GM12878 (cell line): ENCODE data around the gene PTGFRN. TPM values are rescaled to one million over a fixed set of nuclear protein-coding genes. Genes with fewer than 3 reads are reported as not detected.
A peak's percentile ranks its signal among the peaks of the same experiment; 100 is the strongest.

Experiments used
- ATAC-seq: fragments of 200-7000 bp; cut with Tn5 transposase; 3 replicates; pipeline ENCODE4 v1.9.1; 2020; ENCODE audit warnings: mild to moderate bottlenecking, moderate library complexity
- BruUV-seq: library from RNA; stranded (reverse); fragments of 400-500 nt; replicated peaks from 2 replicates; lab custom pipeline; 2021; lab: Mats Ljungman, UMichigan
- CTCF ChIA-PET: fragments of 300-600 bp; sonication (Branson Sonifier 250); formaldehyde crosslinking; extraction: SDS; loops from one replicate; lab custom pipeline; 2021; ENCODE audit warnings: inconsistent platforms; lab: Yijun Ruan, JAX
- POLR2A ChIA-PET: fragments of 350-600 bp; formaldehyde crosslinking; extraction: SDS; loops from one replicate; lab custom pipeline; 2021; ENCODE audit warnings: inconsistent platforms; lab: Charles Lee
- RAD21 ChIA-PET: fragments of 300-600 bp; sonication (Branson Sonifier 250); formaldehyde crosslinking; loops from one replicate; lab custom pipeline; 2023; ENCODE audit warnings: antibody characterized with exemption; ENCODE audit not compliant: unreplicated experiment; lab: Charles Lee
- SMC1A ChIA-PET: fragments of 300-600 bp; sonication (Branson Sonifier 250); formaldehyde crosslinking; loops from one replicate; lab custom pipeline; 2023; ENCODE audit not compliant: unreplicated experiment, uncharacterized antibody; lab: Charles Lee
- DNase-seq: peaks from one replicate; pipeline ENCODE4 v3.0.0-alpha.2; 2011; ENCODE audit warnings: low read depth, low spot score
- FAIRE-seq: peaks from 3 replicates; lab custom pipeline; 2011; peaks lifted over from hg19 to GRCh38; lab: Jason Lieb, UNC
- H2AFZ ChIP-seq: 2 replicates; pipeline ENCODE4 v1.6.0; 2011; ENCODE audit warnings: low read depth, low read length, control low read depth; ENCODE audit not compliant: control insufficient read depth
- H3K27ac ChIP-seq: 2 replicates; pipeline ENCODE4 v1.5.1; 2011; ENCODE audit warnings: control low read depth; ENCODE audit not compliant: control insufficient read depth, insufficient read depth
- H3K27me3 ChIP-seq, 2 experiments: replicated peaks in 1 of 2; 2 replicates each; pipeline versions ENCODE4 v1.6.0 to v1.6.1; 2011; ENCODE audit warnings: low read length in 1 of 2; ENCODE audit not compliant: control insufficient read depth in 2 of 2, insufficient read depth in 2 of 2
- H3K36me3 ChIP-seq, 2 experiments: 2 replicates each; pipeline ENCODE4 v1.5.1; 2011; ENCODE audit warnings: low read length in 1 of 2; ENCODE audit not compliant: control insufficient read depth in 2 of 2, insufficient read depth in 2 of 2
- H3K4me1 ChIP-seq: 2 replicates; pipeline ENCODE4 v1.6.1; 2011; ENCODE audit warnings: mild to moderate bottlenecking, low read length, moderate library complexity, mixed read lengths; ENCODE audit not compliant: control insufficient read depth, insufficient read depth
- H3K4me2 ChIP-seq: 2 replicates; pipeline ENCODE4 v1.6.0; 2011; ENCODE audit warnings: control low read depth; ENCODE audit not compliant: control insufficient read depth, insufficient read depth
- H3K4me3 ChIP-seq: fragments of 200-600 bp; sonication (generic); 2 replicates; pipeline ENCODE4 v1.5.1; 2016
- H3K79me2 ChIP-seq: 2 replicates; pipeline ENCODE4 v1.6.0; 2011; ENCODE audit warnings: low read length; ENCODE audit not compliant: control insufficient read depth, insufficient read depth
- H3K9ac ChIP-seq: 2 replicates; pipeline ENCODE4 v1.8.0; 2011; ENCODE audit warnings: low read length, control low read depth, mixed read lengths; ENCODE audit not compliant: control insufficient read depth, insufficient read depth
- H3K9me3 ChIP-seq: replicated peaks from 3 replicates; pipeline ENCODE4 v1.5.1; 2011; ENCODE audit warnings: mild to moderate bottlenecking, low read length; ENCODE audit not compliant: control insufficient read depth, insufficient read depth
- H4K20me1 ChIP-seq: 2 replicates; pipeline ENCODE4 v1.6.0; 2011; ENCODE audit not compliant: control insufficient read depth, insufficient read depth
- BHLHE40 ChIP-seq, 2 experiments: fragments of 450-650 bp in 1 of 2; IDR thresholded peaks; 2 replicates each; pipeline ENCODE4 v1.6.1; 2011 to 2017; ENCODE audit warnings: low read depth in 2 of 2, borderline replicate concordance in 1 of 2, improper control_type of control experiment in 1 of 2, low read length in 1 of 2, mild to moderate bottlenecking in 1 of 2
- DPF2 ChIP-seq: fragments of 450-650 bp; IDR thresholded peaks from 2 replicates; pipeline ENCODE4 v1.6.1; 2017; ENCODE audit warnings: mild to moderate bottlenecking
- MLLT1 ChIP-seq: fragments of 450-650 bp; IDR thresholded peaks from 2 replicates; pipeline ENCODE4 v1.6.1; 2016; ENCODE audit warnings: mild to moderate bottlenecking
- NBN ChIP-seq: fragments of 450-650 bp; IDR thresholded peaks from 2 replicates; pipeline ENCODE4 v1.6.1; 2016
- NKRF ChIP-seq: fragments of 450-650 bp; conservative IDR thresholded peaks from 2 replicates; pipeline ENCODE4 v1.6.1; 2017; ENCODE audit warnings: mild to moderate bottlenecking, moderate library complexity
- NR2C2 ChIP-seq: IDR thresholded peaks from 2 replicates; pipeline ENCODE4 v1.6.1; 2011; ENCODE audit warnings: borderline replicate concordance, low read depth; ENCODE audit not compliant: control insufficient read depth, insufficient read length
- SIX5 ChIP-seq: IDR thresholded peaks from 2 replicates; pipeline ENCODE4 v1.6.1; 2011; ENCODE audit warnings: mild to moderate bottlenecking, low read depth, low read length, moderate library complexity; ENCODE audit not compliant: severe bottlenecking
- TARDBP ChIP-seq: IDR thresholded peaks from 2 replicates; pipeline ENCODE4 v1.6.1; 2016; ENCODE audit warnings: borderline replicate concordance
- WRNIP1 ChIP-seq: IDR thresholded peaks from 2 replicates; pipeline ENCODE4 v1.6.1; 2011; ENCODE audit warnings: low read depth, low read length, improper control_type of control experiment, borderline replicate concordance
- WGBS: methylation state at CpG from one replicate; pipeline ENCODE4 v1.1.6; 2016; ENCODE audit warnings: low lambda C conversion rate; ENCODE audit not compliant: insufficient replicate concordance, insufficient coverage; ENCODE audit errors: missing lambda C conversion rate; 5-methylcytosine and 5-hydroxymethylcytosine counted together
- in situ Hi-C: fragments of 300-500 bp; cut with MboI; formaldehyde crosslinking; loops from 9 replicates; pipeline ENCODE4 v1.14.3; 2018; ENCODE audit warnings: mixed read lengths
- intact Hi-C: fragments of 100-400 bp; cut with micrococcal nuclease; formaldehyde crosslinking; loops from one replicate; pipeline ENCODE4 v1.14.2; 2022; ENCODE audit not compliant: unreplicated experiment
- polyA plus RNA-seq, 11 experiments: library from polyadenylated mRNA; depleted of rRNA in 4 of 11; unstranded in 6 of 11; stranded (reverse) in 5 of 11; fragments of >200 nt; fragmentation: Nextera tagmentation in 4 of 11; fragmentation: Illumina TruSeq in 1 of 11; extraction: Ambion mirVana in 4 of 11; extraction: Trizol in 1 of 11; gene quantifications; 1 replicate in 1 of 11; 2 replicates in 10 of 11; pipeline versions ENCODE4 v1.2.1 to v1.2.3, GENCODE V29; 2011 to 2016; ENCODE audit warnings: inconsistent platforms in 2 of 11, missing spikeins in 2 of 11, low read depth in 1 of 11
- total RNA-seq, 4 experiments: library from RNA; depleted of rRNA in 3 of 4; stranded (reverse); fragments of >200 nt in 3 of 4; fragmentation: Illumina TruSeq in 1 of 4; extraction: Trizol in 1 of 4; gene quantifications; 2 replicates each; pipeline versions ENCODE4 v1.2.1 to v1.2.3, GENCODE V29; 2013 to 2021

Gene PTGFRN
- total and polyA plus RNA-seq, 10 of the 15 experiments (the other 5 are each of a cell fraction or from before 2014, with no cell fraction given): 2.7 to 8.3 (median 5.1) TPM

GRCh38 chr1:116908820-116909511 is 750 bp upstream of the PTGFRN start:
- no peak for TF ChIP-seq WRNIP1
- ChIA-PET RAD21 (interaction anchor here (0.8 kb wide), 1 partner anchor 340 kb away, joined by 3 read pairs; no protein-coding TSS in a partner anchor), POLR2A (interaction anchor here (0.6 to 1.0 kb wide), 3 partner anchors 9 to 44 kb away, joined by 4 to 5 read pairs (median 4); no protein-coding TSS in a partner anchor), SMC1A (interaction anchor here (1.0 kb wide), 1 partner anchor 26 kb away, joined by 3 read pairs; no protein-coding TSS in a partner anchor), CTCF (no interaction called here)
- H3K36me3 ChIP-seq: no peaks in the 10 kb centered on the region
- H3K27ac ChIP-seq: no peak overlapping the region
- no peak overlapping the region for H2AFZ ChIP-seq
- no peak overlapping the region for H3K9ac ChIP-seq
- no TSS peak for BruUV-seq
- H3K4me2 ChIP-seq: no peak overlapping the region
- H3K9me3 ChIP-seq: no peaks in the 10 kb centered on the region
- in situ Hi-C loops (no loop called here), intact Hi-C loops (no loop called here)
- no peaks in the 10 kb centered on the region for H4K20me1 ChIP-seq
- H3K4me1 ChIP-seq: no peaks in the 10 kb centered on the region
- WGBS: 61% methylated on average over 13 of the region's 13 CpGs
- peaks cover 0 to 13% of the 10 kb centered on the region in 2 experiments; a peak in 2 of 4 replicates for H3K27me3 ChIP-seq
- no peaks in the 10 kb centered on the region for H3K79me2 ChIP-seq
- ATAC-seq (no peak), DNase-seq (no peak), FAIRE-seq (no peak)
- no peak overlapping the region for H3K4me3 ChIP-seq

GRCh38 chr1:116910379-116911187 is 867 bp downstream of the PTGFRN start:
- ChIA-PET CTCF (interaction anchor here (0.7 to 2.7 kb wide), 16 partner anchors 10 to 338 kb away, joined by 3 to 17 read pairs (median 4); no protein-coding TSS in a partner anchor), RAD21 (interaction anchor here (0.7 to 2.8 kb wide), 8 partner anchors 21 to 336 kb away, joined by 3 to 18 read pairs (median 4); no protein-coding TSS in a partner anchor), SMC1A (interaction anchor here (0.7 to 3.1 kb wide), 15 partner anchors 10 to 172 kb away, joined by 3 to 17 read pairs (median 6); no protein-coding TSS in a partner anchor), POLR2A (interaction anchor here (0.6 to 1.4 kb wide), 2 partner anchors 33 to 108 kb away, joined by 3 read pairs; no protein-coding TSS in a partner anchor)
- Histone ChIP-seq H3K27me3 (peaks cover 0 to 13% of the 10 kb centered on the region in 2 experiments; a peak in 2 of 4 replicates), H3K9ac (no peak overlapping the region), H3K9me3 (no peaks in the 10 kb centered on the region), H3K27ac (no peak overlapping the region), H3K36me3 (no peaks in the 10 kb centered on the region), H2AFZ (no peak overlapping the region), H3K4me1 (no peaks in the 10 kb centered on the region), H3K4me3 (no peak overlapping the region), H4K20me1 (no peaks in the 10 kb centered on the region), H3K79me2 (no peaks in the 10 kb centered on the region), H3K4me2 (peak overlapping the region; percentile 54; the same call in 1 of the 2 replicates)
- DNase-seq (no peak), FAIRE-seq (no peak), ATAC-seq (peak; percentile 59)
- no TSS peak for BruUV-seq
- in situ Hi-C loops (no loop called here), intact Hi-C loops (no loop called here)
- 10% methylated on average over 38 of the region's 64 CpGs for WGBS
- TF ChIP-seq NKRF (no peak), MLLT1 (0 out of 2 replicates have a peak, but pooled peaks have one; percentile 19), NR2C2 (no peak), BHLHE40 (IDR thresholded peaks at IDR 0.05; ENCODE audit: borderline replicate concordance in 1 of 2, low read depth in 2 of 2, low read length in 1 of 2) (peak in 1 of 2 experiments; percentile 62; a peak in 1 of 4 replicates), SIX5 (no peak), DPF2 (no peak), NBN (0 out of 2 replicates have a peak, but pooled peaks have one; percentile 21), TARDBP (no peak)
